Colon (tissue), 2 donors: Measurements from ENCODE around the gene EDEM2.
"Not testable (repeated sequence)": the region's sequence is repeated elsewhere in the genome, so short reads cannot be mapped to it uniquely, and the experiment has no call there.

Experiments used
- FAIRE-seq: peaks from 2 replicates; lab custom pipeline; 2012; peaks lifted over from hg19 to GRCh38; lab: Jason Lieb, UNC
- donor health status: control.
- donor health status: control.

Gene EDEM2, protein sequence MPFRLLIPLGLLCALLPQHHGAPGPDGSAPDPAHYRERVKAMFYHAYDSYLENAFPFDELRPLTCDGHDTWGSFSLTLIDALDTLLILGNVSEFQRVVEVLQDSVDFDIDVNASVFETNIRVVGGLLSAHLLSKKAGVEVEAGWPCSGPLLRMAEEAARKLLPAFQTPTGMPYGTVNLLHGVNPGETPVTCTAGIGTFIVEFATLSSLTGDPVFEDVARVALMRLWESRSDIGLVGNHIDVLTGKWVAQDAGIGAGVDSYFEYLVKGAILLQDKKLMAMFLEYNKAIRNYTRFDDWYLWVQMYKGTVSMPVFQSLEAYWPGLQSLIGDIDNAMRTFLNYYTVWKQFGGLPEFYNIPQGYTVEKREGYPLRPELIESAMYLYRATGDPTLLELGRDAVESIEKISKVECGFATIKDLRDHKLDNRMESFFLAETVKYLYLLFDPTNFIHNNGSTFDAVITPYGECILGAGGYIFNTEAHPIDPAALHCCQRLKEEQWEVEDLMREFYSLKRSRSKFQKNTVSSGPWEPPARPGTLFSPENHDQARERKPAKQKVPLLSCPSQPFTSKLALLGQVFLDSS

DNA sequence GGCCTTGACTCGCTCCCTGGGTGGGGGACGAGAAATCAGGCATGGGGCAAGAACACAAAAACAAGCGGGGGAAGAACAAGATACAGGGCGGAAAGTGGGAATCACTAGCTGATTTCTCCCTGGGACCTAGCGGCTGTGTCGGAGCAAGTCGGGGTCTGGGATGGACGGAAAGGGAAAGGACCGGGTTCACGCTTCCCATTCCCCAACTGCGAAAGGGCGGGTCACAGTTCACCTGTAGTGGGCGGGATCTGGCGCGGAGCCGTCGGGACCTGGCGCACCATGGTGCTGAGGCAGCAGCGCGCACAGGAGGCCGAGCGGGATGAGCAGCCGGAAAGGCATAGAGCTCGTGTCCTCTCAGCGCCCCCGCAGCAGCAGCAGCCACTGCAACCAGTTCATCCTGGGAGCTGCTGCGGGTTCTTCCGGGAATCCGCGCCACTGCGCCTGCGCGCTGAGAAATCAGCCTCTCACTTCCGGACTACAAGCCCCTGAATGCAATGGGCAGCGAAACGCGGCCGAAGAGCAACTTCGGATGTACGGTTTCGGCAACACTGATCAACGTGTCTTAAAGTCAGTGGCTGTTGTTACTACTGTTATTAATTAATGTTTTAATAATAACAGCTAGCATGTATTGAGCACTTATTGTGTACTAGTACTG lies at the start of gene EDEM2:
Gene EDEM2, minus strand, starts transcription at position 417 of the 655 bp plus-strand sequence. Its CDS starts 78 bp downstream, at position 339.
- FAIRE-seq: no peak

DNA sequence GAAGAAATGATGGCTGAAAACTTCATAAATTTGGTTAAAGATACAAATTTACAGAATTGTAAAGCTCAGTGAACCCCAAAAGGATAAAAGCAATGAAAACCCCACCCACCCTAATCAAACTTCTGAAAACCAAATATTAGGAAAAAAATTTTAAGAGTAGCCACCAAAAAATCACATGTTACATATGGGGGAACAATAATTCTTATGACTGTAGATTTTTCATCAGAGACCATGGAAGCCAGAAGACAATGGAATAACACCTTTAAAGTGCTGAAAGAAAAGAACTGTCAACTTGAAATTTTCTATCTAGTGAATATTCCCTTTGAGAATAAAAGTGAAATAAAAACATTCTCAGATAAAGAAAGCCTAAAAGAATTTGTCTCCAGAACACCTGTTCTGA lies 49.2 kb upstream of the EDEM2 start:
- FAIRE-seq: no peak

DNA sequence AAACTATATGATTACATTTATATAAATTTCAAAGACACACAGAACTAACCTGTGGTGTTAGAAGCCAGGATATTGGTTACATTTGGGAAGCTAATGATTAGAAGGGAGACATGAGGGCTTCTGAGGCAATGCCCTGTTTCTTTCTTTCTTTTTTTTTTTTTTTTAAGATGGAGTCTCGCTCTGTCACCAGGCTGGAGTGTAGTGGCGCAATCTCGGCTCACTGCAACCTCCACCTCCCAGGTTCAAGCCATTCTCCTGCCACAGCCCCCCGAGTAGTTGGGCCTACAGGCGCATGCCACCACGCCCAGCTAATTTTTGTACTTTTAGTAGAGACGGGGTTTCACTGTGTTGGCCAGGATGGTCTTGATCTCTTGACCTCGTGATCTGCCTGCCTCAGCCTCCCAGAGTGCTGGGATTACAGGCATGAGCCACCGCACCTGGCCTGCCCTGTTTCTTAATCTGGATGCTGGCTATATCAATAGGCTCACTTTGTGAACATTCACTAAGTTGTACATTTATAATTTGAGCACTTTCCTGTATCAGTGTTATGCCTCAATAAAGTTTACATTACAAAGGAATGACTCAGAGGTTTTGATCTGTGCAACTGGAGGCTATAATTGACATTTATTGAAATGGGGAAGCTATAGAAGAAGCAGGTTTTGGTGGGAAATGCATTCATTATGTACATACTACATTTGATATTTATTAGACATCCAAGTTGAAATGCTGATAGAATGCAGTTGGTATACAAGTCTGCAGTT lies 46.1 kb upstream of the EDEM2 start:
- not testable (repeated sequence) for FAIRE-seq

DNA sequence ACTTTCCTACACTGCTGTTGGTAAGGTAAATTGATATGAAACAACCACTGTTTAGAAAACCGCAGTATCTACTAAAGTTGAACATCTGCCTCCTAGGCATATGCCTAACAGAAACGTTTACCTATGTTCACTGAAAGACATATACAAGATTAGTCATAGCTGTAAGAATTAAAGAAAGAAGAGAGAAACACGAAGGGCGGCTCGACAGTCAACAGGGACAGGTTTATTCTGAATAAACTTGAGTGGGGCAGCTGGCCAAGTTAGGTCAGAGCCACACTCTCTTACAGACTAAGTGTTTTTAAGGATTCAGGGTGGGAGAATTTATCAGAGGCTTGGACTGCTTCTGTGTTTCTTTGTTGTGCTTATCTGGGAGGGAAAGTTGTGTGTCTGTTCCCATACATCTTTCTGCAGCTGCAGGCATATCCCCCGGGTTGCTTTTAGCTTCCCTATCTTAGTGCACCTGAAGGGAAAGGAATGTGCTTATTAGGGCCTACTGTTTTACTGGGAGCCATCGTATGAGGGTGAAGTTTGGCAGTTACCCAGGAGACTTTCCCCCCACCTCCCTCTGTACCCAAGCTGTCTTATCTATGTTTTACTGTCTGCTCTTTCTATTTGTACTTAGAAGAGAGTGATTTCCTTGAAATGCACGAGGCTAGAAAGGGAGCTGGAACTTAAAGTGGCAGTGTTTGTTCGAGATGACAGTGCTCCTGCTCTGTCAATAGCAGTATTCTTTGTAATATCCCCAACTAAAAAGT lies 45.2 kb upstream of the EDEM2 start:
- no peak for FAIRE-seq

DNA sequence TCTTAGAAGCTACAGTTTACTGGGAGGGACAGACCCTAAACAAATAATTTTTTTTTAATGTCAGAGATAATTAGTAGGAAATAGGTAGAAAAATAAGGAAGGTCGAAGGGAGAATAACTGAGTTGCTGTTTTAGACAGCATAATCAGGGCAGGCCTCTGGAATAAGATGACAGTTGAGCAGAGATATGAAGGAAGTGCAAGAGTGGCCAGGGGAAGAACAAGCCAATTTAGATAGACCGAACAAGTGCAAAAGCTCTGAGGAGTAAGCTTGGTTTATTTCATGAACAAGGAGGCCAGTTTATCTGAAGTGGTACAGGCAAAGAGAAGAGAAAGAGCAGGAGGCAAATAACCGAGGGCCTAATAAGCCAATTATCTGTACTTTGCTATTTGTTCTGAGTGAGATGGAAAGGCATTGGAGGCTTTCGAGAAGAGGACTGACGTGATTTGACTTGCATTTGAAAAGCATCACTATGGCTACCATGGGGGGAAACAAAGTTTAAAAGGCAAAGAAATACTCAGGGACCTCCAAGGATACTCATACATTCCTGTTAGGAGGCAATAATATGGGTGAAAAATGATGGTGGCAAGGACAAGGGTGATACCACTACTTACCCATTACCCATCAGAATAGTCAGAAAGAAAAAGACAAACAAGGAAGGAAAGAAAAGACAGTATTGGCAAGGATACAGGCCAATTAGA lies 44.4 kb upstream of the EDEM2 start:
- FAIRE-seq: no peak

DNA sequence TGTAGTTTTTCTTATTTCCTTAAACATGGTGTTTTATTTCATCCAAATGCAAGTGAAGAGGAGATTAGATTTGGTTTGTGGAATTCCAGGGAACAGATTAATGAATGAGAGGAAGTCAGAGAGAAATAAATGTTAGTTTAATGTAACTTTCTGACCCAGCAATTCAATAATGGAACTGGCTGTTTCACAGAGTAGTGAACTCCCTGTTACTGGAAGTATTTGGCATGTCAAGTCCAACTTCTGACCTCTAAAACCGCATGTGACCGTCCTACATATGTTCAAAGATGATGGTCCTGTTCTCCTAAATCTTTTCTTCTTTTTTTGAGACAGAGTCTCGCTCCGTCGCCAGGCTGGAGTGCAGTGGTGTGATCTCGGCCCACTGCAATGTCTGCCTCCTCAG lies 43.4 kb upstream of the EDEM2 start:
- FAIRE-seq: no peak

DNA sequence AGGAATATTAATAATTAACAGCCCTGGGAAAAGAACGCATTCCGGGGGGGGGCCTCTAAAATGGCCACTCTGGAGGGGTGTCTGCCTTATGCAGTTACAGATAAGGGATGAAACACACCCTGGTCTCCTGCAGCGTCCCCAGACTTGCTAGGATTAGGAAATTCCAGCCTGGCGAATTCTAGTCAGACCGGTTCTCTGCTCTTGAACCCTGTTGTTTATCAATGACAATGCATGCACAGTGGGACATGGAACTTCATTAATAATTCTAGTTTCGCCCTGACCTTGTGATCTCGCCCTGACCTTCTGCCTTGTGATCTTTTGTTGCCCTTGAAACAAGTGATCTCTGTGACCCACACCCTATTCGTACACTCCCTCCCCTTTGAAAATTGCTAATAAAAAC lies 42.1 kb upstream of the EDEM2 start:
- not testable (repeated sequence) for FAIRE-seq

DNA sequence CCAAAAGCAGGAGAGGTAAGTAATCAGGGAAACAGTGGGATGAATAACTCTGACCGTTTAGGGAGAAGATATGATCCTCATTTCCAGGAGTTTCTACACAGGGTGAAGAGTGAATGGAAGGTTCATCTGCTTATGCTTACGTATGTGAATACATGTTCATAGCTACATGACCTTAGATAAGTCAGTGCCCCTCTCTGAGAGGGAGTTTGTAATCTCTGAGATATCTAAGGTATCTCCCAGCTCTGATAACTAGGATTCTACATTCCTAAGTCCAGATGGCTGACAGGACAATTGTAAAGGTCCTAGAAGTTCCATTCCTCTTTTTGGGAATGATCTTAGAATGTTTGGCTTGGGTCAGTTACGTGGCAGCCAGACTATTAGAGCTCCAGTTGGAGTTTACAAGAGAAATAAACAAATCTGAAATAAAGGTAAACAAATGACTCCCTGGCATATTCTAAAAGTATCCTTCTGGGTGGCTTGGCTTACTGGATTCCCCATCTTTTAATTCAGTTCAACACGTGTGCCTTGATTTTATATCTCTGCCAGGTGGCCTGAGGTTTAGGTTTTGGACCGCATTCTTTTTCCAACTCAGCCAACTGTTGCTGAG lies 40.6 kb upstream of the EDEM2 start:
- no peak for FAIRE-seq

DNA sequence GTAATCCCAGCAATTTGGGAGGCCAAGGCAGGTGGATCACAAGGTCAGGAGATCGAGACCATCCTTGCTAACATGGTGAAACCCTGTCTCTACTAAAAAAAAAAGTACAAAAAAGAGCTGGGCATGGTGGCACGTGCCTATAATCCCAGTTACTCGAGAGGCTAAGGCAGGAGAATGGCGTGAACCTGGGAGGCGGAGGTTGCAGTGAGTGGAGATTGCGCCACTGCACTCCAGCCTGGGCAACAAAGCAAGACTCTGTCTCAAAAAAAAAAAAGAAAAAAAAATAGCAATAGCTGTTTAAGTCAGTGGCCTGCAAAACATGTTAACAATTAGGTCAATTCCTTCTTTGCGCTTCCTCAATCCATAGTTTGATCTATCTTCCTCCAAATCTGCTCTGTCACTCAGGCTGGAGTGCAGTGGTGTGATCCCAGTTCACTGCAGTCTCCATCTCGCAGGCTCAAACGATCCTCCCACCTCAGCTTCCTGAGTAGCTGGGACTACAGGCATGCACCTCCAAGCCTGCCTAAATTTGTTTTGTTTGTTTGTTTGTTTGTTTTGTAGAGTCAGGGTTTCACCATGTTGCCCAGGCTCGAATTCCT lies 39.7 kb upstream of the EDEM2 start:
- not testable (repeated sequence) for FAIRE-seq

DNA sequence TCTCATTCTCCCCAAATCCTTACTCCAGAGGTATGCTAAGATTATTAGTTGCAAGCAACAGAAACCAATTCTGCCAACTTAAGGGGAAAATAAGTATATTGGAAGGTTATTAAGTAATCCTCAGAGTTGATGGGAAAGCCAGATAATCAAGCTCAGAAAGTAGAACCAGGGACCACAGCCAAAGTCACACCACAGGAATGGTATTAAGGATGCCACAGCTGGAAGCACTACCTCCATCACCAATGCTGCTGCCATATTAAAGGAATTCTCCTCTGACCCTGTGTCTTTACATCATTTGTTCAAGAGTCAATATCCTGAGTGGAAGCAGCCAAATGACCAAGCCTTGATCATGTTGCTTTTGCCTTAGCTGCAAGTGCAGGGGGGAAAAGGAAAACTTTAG lies 34.6 kb upstream of the EDEM2 start:
- no peak for FAIRE-seq

DNA sequence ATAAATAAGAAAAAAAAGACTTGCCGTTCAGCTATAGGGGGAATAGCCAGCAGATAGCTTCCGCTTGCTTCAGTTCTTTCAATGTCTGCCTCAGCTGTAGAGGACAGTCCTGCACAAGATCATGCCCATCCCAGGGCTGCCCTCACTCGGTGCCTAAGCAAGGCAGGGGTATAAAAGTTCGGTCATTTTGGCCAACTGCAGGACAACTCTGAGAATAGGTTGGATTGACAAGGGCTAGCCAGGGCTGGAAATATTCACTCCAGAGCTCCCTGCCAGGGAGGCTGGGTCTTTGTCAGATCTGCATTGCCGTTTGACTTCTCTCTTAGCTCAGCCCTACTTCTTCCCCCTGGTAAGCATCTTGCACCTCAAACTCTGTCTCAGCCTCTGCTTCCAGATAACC lies 33.1 kb upstream of the EDEM2 start:
- no peak for FAIRE-seq

DNA sequence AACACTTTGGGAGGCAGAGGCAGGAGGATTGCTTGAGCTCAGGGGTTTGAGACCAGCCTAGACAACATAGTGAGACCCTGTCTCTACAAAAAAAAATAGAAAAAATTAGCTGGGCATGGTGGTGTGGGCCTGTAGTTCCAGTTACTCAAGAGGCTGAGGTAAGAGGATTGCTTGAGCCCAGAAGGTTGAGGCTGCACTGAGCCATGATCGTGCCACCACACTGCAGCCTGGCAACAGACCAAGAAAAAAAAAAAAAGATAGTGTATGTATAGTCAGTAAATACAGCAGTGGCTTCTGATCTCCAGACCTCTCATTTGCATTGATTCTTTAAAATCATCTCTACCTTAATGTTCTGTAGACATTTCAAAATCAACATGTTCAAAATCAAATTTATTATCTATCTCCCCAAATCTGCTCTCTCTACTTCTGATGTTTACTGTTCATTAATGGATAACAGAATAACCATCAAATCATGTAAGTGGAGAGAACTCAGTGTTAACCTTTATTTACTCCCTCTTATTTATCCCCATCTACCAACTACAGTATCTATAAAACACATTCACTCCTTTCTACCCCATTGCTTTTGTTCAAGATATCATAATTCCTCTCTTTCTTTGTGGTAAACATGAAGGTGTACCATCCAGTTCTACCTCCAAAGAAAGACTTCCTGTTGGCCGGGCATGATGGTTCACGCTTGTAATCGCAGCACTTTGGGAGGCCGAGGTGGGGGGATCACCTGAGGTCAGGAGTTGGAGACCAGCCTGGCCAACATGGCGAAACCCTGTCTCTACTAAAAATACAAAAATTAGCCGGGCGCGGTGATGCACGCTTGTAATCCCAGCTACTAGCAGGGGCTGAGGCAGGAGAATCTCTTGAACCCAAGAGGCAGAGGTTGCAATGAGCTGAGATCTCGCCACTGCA lies 32.4 kb upstream of the EDEM2 start:
- FAIRE-seq: no peak

DNA sequence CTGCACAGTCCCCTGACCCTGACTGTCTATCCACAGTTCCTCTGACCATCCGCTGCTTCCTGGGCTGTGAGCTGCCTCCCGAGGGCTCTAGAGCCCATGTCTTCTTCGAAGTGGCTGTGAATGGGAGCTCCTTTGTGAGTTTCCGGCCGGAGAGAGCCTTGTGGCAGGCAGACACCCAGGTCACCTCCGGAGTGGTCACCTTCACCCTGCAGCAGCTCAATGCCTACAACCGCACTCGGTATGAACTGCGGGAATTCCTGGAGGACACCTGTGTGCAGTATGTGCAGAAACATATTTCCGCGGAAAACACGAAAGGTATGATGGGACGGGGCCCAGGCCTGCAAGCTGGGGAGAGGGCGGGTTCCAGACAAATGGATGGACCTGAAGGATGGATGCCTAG lies 29.0 kb upstream of the EDEM2 start:
- no peak for FAIRE-seq

DNA sequence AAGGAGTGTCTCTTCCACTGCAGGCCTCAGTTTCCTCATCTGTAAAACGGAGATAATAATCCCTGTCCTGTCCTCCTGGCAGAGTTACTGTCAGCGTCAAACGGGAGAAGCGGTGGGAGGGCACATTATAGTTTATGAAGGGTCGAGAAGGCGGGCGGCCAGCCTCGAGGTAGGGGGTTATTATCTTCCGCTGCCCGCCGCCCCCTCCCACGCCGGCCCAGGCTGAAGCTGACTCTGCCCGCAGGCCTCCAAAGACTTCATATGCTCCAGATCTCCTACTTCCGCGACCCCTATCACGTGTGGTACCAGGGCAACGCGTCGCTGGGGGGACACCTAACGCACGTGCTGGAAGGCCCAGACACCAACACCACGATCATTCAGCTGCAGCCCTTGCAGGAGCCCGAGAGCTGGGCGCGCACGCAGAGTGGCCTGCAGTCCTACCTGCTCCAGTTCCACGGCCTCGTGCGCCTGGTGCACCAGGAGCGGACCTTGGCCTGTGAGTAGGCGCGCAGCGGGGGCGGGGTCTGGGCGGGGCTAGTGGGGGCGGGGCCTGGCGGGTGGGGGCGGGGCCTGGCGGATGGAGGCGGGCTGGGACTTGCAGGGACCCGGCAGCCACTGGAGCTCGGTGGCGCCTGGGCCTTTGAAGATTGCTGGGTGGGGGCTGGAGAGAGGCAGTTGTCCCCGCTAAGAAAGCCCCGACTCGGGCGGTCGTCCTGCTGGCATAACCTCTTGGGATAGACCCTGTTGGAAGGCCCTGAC lies 27.5 kb upstream of the EDEM2 start:
- no peak for FAIRE-seq

DNA sequence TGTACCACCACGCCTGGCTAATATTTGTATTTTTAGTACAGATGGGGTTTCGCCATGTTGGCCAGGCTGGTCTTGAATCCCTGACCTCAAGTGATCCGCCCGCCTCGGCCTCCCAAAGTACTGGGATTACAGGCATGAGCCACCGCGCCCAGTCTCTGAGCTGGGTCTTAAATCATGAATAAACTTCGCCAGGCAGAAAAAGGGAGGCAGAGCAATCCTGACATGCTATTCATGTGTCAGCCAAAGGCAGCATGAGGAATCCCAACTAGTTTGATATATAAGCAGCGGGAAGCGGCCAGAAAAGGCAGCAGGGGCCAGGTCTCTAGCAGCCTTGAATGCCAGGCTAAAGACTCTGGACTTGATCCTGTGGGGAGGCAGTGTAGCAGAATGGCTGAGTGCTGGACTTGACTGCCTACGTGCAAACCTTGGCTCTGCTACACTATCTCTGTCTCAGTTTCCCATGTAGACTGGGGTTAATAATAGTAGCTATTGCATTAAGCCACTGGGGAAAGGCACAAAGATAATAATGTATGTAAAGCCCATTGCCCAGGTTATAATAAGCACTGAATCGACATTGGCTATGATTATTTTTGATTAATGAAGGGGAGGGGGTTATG lies 26.5 kb upstream of the EDEM2 start:
- no peak for FAIRE-seq

DNA sequence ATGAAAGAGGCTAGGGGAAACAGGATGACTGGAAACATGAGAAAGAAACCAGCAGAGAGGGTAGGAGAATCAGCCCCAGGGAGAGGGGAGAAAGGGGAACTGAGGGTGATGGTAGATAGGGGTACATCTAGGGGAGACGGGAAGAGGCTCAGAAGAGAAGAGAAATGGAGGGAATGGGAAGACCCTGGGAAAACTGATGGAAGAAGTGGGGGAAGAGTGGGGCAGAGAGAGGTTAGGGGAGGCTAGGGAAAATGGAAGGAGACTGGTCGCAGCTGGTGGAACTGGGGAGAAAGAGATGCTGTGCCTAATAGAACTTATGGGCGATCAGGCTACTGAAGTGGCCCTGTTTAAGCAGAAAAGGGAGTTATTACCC lies 25.3 kb upstream of the EDEM2 start:
- no peak for FAIRE-seq

DNA sequence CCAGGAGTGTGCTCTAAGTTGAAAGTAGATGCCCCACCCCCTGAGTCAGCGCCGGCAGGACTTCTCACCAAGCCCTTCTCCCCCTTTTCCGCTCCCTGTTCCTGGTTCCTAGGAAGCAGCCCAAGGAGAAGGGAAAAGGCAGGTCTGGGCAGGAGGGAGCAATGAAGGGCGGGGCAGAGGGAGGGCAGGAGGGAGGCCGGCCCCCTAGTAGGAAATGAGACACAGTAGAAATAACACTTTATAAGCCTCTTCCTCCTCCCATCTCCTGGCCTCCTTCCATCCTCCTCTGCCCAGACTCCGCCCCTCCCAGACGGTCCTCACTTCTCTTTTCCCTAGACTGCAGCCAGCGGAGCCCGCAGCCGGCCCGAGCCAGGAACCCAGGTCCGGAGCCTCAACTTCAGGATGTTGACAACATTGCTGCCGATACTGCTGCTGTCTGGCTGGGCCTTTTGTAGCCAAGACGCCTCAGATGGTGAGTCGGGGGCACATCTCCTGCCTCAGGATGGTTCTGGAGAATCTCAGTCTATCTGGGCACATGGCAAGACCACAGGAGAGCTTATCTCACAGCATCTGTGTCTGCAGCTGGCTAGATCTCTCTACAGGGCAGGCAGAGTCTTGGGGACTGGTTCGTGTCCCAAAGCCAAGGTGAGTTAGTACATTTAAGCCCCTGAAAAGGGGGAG lies 24.8 kb upstream of the EDEM2 start, which contains the start of gene PROCR:
Gene PROCR, plus strand, starts transcription at position 320 of the 681 bp plus-strand sequence. Its CDS starts 83 bp downstream, at position 403.
- no peak for FAIRE-seq

DNA sequence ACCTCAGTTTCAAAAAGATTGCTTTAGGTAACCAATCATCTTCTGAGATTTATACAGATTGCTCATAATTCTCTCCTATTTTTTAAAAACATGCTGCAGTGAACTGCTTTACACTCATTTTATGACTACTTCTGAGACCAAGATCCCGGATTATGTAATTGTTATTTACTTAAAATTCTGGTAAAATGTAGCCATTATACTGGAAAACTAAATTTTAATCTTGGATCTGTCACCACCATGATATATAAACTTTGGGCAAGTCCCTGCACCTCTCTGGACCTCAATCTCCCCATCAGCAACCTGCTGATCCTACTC lies 24.3 kb upstream of the EDEM2 start:
- no peak for FAIRE-seq
